Measurements from ENCODE around the gene LCAT. TPM values are rescaled to one million over a fixed set of nuclear protein-coding genes. Genes with fewer than 3 reads are reported as not detected.
"Not testable (repeated sequence)": the region's sequence is repeated elsewhere in the genome, so short reads cannot be mapped to it uniquely, and the experiment has no call there.

LCAT gene
- total RNA-seq, 1 donor from 2014 or later = 22.0 TPM

DNA sequence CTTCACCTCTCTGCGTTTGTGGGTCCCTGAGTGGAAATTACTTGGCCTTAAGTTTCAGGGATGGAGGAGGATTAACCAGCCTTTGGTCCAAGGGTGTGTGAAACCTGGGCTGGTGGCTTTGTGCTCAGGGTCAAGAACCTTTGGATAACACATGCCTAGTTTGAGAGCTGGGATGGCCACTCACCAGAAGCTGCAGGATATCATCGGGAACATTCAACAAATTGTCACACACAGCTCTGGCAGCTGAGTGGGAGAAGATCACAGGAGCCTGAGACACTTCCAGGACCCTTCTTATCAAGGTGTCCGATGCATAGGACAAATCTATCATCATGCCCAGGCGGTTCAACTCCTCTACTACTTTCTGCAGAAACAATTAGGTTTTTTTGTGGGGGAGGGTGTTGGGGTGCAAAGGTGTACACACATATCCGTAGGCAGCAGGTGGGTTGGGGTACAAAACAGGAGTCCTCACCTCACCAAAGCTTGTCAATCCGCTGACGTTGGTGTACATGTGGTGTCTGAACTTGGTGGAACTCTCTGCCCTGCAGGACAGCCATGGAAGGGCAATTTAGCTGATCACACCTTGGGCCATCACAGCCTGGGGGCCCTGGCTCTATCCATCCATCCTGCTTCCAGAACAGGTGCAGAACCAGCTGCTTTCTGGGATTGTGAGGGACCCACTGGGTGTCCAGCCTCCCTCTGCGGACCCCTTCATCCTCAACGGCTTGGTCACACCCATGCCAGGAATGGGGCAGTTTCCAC is 33.7 kb upstream of the LCAT start:
- intact Hi-C loops (cut with micrococcal nuclease) = no loop called here
- H3K9me3 Mint-ChIP-seq = no peaks in the 10 kb centered on the region

GRCh38 chr16:67977005-67977404 is 33.1 kb upstream of the LCAT start:
- intact Hi-C loops (cut with micrococcal nuclease) = no loop called here
- Mint-ChIP-seq H3K4me1 (ENCODE audit: low read depth) (no peaks in the 10 kb centered on the region), H3K9me3 (no peaks in the 10 kb centered on the region), H3K36me3 (ENCODE audit: low read depth) (no peaks in the 10 kb centered on the region), H3K4me3 (ENCODE audit: low read depth) (no peak overlapping the region), H3K27me3 (ENCODE audit: low read depth) (no peaks in the 10 kb centered on the region), H3K27ac (no peak overlapping the region)
- no peak for DNase-seq (ENCODE audit: low spot score)

More for the DNA sequence above, 33.7 kb upstream of the LCAT start:
- H3K27me3 Mint-ChIP-seq (ENCODE audit: low read depth) = no peaks in the 10 kb centered on the region
- DNase-seq (ENCODE audit: low spot score) = no peak
- no peaks in the 10 kb centered on the region for H3K4me1 Mint-ChIP-seq (ENCODE audit: low read depth)
- no peaks in the 10 kb centered on the region for H3K36me3 Mint-ChIP-seq (ENCODE audit: low read depth)
- no peak overlapping the region for H3K27ac Mint-ChIP-seq
- H3K4me3 Mint-ChIP-seq (ENCODE audit: low read depth) = no peak overlapping the region

GRCh38 chr16:67976205-67976604 is 32.3 kb upstream of the LCAT start:
- H3K4me1 Mint-ChIP-seq (ENCODE audit: low read depth) = no peaks in the 10 kb centered on the region
- DNase-seq (ENCODE audit: low spot score) = no peak
- H3K27me3 Mint-ChIP-seq (ENCODE audit: low read depth) = no peaks in the 10 kb centered on the region
- no peak overlapping the region for H3K4me3 Mint-ChIP-seq (ENCODE audit: low read depth)
- intact Hi-C loops (cut with micrococcal nuclease) = no loop called here
- no peaks in the 10 kb centered on the region for H3K9me3 Mint-ChIP-seq
- H3K36me3 Mint-ChIP-seq (ENCODE audit: low read depth) = no peaks in the 10 kb centered on the region
- no peak overlapping the region for H3K27ac Mint-ChIP-seq

DNA sequence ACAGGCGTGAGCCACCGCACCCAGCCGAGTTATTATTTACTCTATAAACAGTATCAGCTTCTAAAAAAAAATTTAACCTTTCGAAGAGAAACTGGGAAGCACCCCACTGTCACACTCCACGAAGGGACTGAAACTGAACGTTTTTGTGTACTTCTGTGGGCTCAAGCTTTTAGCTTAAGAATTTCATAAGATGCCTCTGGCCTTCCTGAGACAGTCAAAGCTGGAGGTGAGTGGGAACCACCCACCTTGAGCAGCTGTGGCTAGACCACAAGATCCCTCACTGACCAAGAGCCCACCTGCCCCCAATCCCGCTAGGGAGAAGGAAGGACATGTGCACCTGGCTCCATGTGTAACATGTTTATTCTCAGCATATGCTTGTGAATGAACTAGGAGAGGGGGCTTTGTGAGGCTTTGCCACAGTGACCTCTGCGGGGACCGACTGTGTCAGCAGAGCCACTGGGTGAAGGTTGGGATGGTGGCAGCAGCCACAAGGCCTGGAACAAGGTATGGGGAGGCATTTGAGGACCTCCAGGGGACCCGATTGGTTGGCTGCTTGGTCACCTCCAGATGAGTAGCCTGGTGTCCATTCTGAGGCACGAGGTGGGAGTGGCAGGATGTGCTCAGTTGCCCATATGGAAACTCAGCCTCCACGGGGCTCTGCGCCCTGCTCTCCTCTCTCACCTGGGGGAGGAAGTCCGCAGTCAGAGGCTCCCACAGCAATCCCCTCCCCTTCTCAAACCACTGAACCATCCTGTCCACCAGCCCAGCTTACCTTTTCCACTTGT is 31.6 kb upstream of the LCAT start:
- no peaks in the 10 kb centered on the region for H3K9me3 Mint-ChIP-seq
- H3K4me1 Mint-ChIP-seq (ENCODE audit: low read depth) = no peaks in the 10 kb centered on the region
- H3K27me3 Mint-ChIP-seq (ENCODE audit: low read depth) = no peaks in the 10 kb centered on the region
- no peaks in the 10 kb centered on the region for H3K36me3 Mint-ChIP-seq (ENCODE audit: low read depth)
- DNase-seq (ENCODE audit: low spot score) = no peak
- H3K4me3 Mint-ChIP-seq (ENCODE audit: low read depth) = no peak overlapping the region
- H3K27ac Mint-ChIP-seq = no peak overlapping the region
- intact Hi-C loops (cut with micrococcal nuclease) = no loop called here

DNA sequence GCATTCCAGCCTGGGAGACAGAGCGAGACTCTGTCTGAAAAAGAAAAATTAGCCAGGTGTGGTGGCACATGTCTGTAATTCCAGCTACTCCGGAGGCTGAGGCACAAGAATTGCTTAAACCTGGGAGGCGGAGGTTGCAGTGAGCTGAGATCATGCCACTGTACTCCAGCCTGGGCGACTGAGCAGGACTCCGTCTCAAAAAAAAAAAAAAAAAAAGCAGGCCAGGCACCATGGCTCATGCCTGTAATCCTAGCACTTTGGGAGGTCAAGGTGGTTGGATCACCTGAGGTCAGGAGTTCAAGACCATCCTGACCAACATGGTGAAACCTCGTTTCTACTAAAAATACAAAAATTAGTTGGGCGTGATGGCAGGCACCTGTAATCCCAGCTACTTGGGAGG is 28.4 kb upstream of the LCAT start:
- H3K4me3 Mint-ChIP-seq (ENCODE audit: low read depth); H3K27ac Mint-ChIP-seq; H3K27me3 Mint-ChIP-seq (ENCODE audit: low read depth); H3K4me1 Mint-ChIP-seq (ENCODE audit: low read depth); DNase-seq (ENCODE audit: low spot score); intact Hi-C loops (cut with micrococcal nuclease); H3K9me3 Mint-ChIP-seq; H3K36me3 Mint-ChIP-seq (ENCODE audit: low read depth): not testable (repeated sequence)

DNA sequence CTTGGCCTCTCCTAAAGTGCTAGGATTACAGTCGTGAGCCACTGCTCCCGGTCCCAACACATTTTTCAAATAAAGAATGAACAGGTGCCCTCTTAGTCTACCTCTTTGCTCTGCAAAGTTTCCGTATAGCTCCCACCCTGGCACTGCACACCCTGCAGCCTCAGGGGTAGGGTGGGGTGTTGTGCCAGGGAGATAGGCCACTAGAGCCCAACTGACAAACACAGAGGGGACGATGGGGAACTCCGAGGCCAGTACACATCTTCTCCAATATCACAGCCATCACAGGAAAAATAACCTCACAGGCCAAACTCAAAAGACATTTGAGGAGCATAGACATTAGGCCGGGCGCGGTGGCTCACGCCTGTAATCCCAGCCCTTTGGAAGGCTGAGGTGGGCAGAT is 27.2 kb upstream of the LCAT start:
- Mint-ChIP-seq H3K27ac (no peak overlapping the region), H3K36me3 (ENCODE audit: low read depth) (no peaks in the 10 kb centered on the region), H3K27me3 (ENCODE audit: low read depth) (no peaks in the 10 kb centered on the region), H3K9me3 (no peaks in the 10 kb centered on the region), H3K4me3 (ENCODE audit: low read depth) (no peak overlapping the region), H3K4me1 (ENCODE audit: low read depth) (peaks cover 20% of the 10 kb centered on the region)
- intact Hi-C loops (cut with micrococcal nuclease) = no loop called here
- no peak for DNase-seq (ENCODE audit: low spot score)

DNA sequence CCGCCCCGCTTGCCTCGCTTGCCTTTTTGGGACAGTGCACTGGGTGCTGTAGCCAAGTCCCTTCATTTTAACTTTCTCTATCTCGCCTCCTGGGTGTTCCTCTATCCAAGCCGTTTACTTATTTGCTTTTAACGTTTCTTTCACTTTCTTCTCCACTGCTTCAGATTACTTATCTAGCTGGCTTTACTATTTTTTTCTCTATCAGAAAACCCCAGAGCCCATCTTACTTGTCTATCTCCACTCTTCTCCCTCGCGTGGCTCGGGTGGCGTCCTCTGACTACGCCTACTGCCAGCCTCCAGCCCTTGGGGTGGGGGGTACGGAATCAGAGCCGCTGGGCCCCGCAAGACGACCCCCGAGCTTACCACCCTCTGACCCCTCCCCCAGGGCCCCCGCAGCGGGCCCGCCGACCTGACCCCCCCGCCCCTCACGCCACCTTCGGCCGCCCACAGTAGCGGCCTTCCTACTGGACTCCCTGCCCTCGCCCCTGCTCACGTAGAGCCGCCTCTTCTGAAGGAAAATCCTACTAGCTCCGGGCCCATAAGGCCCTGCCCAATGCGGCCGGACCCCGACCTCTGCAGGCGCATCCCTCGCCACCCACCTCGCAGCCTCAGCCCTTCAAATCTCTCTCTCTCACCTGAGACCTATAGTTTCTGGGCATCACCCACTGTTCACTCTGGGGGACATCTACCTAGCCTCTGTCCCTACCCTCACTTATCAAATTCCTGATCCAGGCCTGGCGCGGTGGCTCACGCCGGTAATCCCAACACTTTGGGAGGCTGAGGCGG is 25.5 kb upstream of the LCAT start:
- no peak for DNase-seq (ENCODE audit: low spot score)
- H3K27ac Mint-ChIP-seq = peak overlapping the region; percentile 84
- H3K4me1 Mint-ChIP-seq (ENCODE audit: low read depth) = peaks cover 27% of the 10 kb centered on the region
- intact Hi-C loops (cut with micrococcal nuclease) = loop anchor here (2.0 kb wide), 1 partner anchor 15 kb away; no protein-coding TSS in a partner anchor
- H3K27me3 Mint-ChIP-seq (ENCODE audit: low read depth) = no peaks in the 10 kb centered on the region
- H3K4me3 Mint-ChIP-seq (ENCODE audit: low read depth) = peak overlapping the region; percentile 85
- H3K36me3 Mint-ChIP-seq (ENCODE audit: low read depth) = peaks cover 4% of the 10 kb centered on the region
- no peaks in the 10 kb centered on the region for H3K9me3 Mint-ChIP-seq

- DNase-seq (ENCODE audit: low spot score) = peak; percentile 86
- Mint-ChIP-seq H3K4me1 (ENCODE audit: low read depth) (peaks cover 27% of the 10 kb centered on the region), H3K27me3 (ENCODE audit: low read depth) (no peaks in the 10 kb centered on the region), H3K9me3 (no peaks in the 10 kb centered on the region), H3K27ac (peak within 1 kb of the TSS; percentile 88), H3K36me3 (ENCODE audit: low read depth) (peaks cover 4% of the 10 kb centered on the region), H3K4me3 (ENCODE audit: low read depth) (peak within 1 kb of the TSS; percentile 100)
- intact Hi-C loops (cut with micrococcal nuclease) = loop anchor here (1.0 to 2.0 kb wide), 2 partner anchors 16 to 33 kb away; no protein-coding TSS in a partner anchor
These were observed 24.7 kb upstream of the LCAT start, which contains the start of gene SLC12A4 for GRCh38 chr16:67968400-67969253. Gene SLC12A4 (minus strand): TSS chr16:67968637. CDS start chr16:67968553, 84 bp downstream.

DNA sequence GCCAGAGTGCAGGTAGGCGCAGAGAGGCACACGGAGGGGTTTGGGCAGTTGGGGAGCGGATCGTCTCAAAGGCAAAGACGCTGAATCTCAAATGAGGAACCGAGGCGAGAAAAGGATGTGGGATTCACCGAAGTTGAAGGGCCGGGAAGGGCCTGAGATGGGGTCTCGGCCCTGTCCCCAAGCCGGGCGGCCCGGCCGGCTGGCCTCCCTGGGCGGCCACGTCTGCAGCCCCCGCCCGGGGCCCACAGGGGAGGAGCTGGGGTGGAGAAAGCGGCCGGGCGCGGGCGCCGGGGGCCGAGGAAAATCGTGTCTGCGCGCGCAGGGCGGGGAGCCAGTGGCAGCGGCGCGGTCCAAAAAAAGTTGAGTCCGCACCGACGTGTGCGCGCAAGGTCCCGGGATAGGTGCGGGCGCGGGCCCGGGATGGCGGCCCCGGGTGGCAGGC is 24.1 kb upstream of the LCAT start:
- peaks cover 5% of the 10 kb centered on the region for H3K36me3 Mint-ChIP-seq (ENCODE audit: low read depth)
- H3K4me3 Mint-ChIP-seq (ENCODE audit: low read depth) = peak overlapping the region; percentile 100
- H3K27me3 Mint-ChIP-seq (ENCODE audit: low read depth) = no peaks in the 10 kb centered on the region
- peaks cover 27% of the 10 kb centered on the region for H3K4me1 Mint-ChIP-seq (ENCODE audit: low read depth)
- intact Hi-C loops (cut with micrococcal nuclease) = loop anchor here (1.0 to 2.0 kb wide), 2 partner anchors 17 to 33 kb away; no protein-coding TSS in a partner anchor
- peak; percentile 29 for DNase-seq (ENCODE audit: low spot score)
- peak overlapping the region; percentile 88 for H3K27ac Mint-ChIP-seq
- no peaks in the 10 kb centered on the region for H3K9me3 Mint-ChIP-seq

DNA sequence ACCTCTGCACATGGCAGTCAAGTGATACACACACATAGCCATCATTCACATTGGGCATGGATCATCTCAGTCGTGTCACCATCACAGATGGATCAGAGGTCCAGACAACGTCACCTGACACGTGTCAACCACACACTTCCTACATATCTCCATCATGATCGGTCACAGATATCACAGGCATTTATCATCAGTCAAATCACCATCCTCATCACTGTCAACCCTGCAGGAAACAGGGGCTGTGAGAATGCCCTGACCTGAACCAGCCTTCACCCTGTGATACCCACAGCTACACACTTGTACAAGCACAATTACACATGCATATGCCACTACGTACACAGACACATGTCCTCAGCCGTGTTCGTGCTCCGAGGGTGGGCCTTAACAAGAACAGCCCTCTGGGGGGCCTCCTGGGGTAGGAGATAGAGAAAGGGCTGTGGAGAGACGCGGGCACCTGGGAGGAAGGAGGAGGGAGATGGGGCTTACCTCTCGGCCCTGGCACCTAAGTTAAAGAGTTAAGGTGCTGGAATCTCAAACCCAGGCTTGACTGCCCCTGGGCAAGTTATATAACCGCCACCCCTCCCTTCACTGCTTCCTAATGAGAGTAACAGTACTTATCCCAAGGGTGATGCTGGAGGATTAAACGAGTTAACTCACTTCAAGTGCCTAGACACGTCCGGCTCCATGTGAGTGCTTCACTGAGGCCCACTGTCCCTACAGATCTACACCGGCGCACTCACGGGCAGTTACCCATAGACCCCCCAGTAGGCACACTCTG is 23.4 kb upstream of the LCAT start:
- peak overlapping the region; percentile 88 for H3K27ac Mint-ChIP-seq
- no peak for DNase-seq (ENCODE audit: low spot score)
- peaks cover 11% of the 10 kb centered on the region for H3K36me3 Mint-ChIP-seq (ENCODE audit: low read depth)
- intact Hi-C loops (cut with micrococcal nuclease) = no loop called here
- H3K9me3 Mint-ChIP-seq = no peaks in the 10 kb centered on the region
- H3K27me3 Mint-ChIP-seq (ENCODE audit: low read depth) = no peaks in the 10 kb centered on the region
- H3K4me3 Mint-ChIP-seq (ENCODE audit: low read depth) = peak overlapping the region; percentile 100
- peaks cover 27% of the 10 kb centered on the region for H3K4me1 Mint-ChIP-seq (ENCODE audit: low read depth)

- intact Hi-C loops (cut with micrococcal nuclease) = no loop called here
- H3K4me3 Mint-ChIP-seq (ENCODE audit: low read depth) = peak overlapping the region; percentile 100
- no peak for DNase-seq (ENCODE audit: low spot score)
- no peaks in the 10 kb centered on the region for H3K27me3 Mint-ChIP-seq (ENCODE audit: low read depth)
- peaks cover 27% of the 10 kb centered on the region for H3K4me1 Mint-ChIP-seq (ENCODE audit: low read depth)
- H3K36me3 Mint-ChIP-seq (ENCODE audit: low read depth) = peaks cover 17% of the 10 kb centered on the region
- H3K9me3 Mint-ChIP-seq = no peaks in the 10 kb centered on the region
- peak overlapping the region; percentile 88 for H3K27ac Mint-ChIP-seq
These were observed 22.7 kb upstream of the LCAT start for GRCh38 chr16:67966549-67967182.

All from activated T-helper 2 cell treated with anti-CD3 and anti-CD28 coated beads, Interferon-gamma antibody, Interleukin-2, Interleukin-4, amounts not matched to agents 10 μg/mL and 5 μg/mL and 100 μg/mL, durations not matched to agents 14 hours and 24 hours and 36 hours (primary cell).